Osteocyte (in vitro differentiated cells): ENCODE results near the gene DLEC1. TPM values are rescaled to one million over a fixed set of nuclear protein-coding genes. Genes with fewer than 3 reads are reported as not detected.

Source experiments
- DNase-seq: peaks from one replicate; pipeline ENCODE4 v3.0.0; 2021; ENCODE audit warnings: mixed read lengths; ENCODE audit not compliant: unreplicated experiment; ENCODE audit errors: extremely low spot score
- H3K27ac Mint-ChIP-seq: one replicate; pipeline ENCODE4 v1.8.0; 2021; ENCODE audit warnings: mild to moderate bottlenecking, mixed read lengths; ENCODE audit not compliant: unreplicated experiment
- H3K27me3 Mint-ChIP-seq: one replicate; pipeline ENCODE4 v1.8.0; 2021; ENCODE audit warnings: mixed read lengths; ENCODE audit not compliant: unreplicated experiment
- H3K36me3 Mint-ChIP-seq: one replicate; pipeline ENCODE4 v1.8.0; 2021; ENCODE audit warnings: mixed read lengths; ENCODE audit not compliant: unreplicated experiment
- H3K4me1 Mint-ChIP-seq: one replicate; pipeline ENCODE4 v1.8.0; 2021; ENCODE audit warnings: mixed read lengths; ENCODE audit not compliant: unreplicated experiment
- H3K4me3 Mint-ChIP-seq: one replicate; pipeline ENCODE4 v1.8.0; 2021; ENCODE audit warnings: mild to moderate bottlenecking, moderate library complexity, mixed read lengths; ENCODE audit not compliant: unreplicated experiment
- H3K9me3 Mint-ChIP-seq: one replicate; pipeline ENCODE4 v1.8.0; 2021; ENCODE audit warnings: mixed read lengths; ENCODE audit not compliant: unreplicated experiment
- CTCF ChIP-seq: fragments of 200-600 bp; sonication (generic); IDR thresholded peaks from 2 replicates; pipeline ENCODE4 v1.5.0; 2021; ENCODE audit warnings: antibody characterized with exemption, mild to moderate bottlenecking, moderate library complexity
- total RNA-seq: library from RNA; stranded (reverse); gene quantifications from 2 replicates; pipeline ENCODE4 v1.2.1, GENCODE V29; 2021

The DLEC1 gene
- total RNA-seq, 1 donor from 2014 or later: 0.62 TPM

DNA sequence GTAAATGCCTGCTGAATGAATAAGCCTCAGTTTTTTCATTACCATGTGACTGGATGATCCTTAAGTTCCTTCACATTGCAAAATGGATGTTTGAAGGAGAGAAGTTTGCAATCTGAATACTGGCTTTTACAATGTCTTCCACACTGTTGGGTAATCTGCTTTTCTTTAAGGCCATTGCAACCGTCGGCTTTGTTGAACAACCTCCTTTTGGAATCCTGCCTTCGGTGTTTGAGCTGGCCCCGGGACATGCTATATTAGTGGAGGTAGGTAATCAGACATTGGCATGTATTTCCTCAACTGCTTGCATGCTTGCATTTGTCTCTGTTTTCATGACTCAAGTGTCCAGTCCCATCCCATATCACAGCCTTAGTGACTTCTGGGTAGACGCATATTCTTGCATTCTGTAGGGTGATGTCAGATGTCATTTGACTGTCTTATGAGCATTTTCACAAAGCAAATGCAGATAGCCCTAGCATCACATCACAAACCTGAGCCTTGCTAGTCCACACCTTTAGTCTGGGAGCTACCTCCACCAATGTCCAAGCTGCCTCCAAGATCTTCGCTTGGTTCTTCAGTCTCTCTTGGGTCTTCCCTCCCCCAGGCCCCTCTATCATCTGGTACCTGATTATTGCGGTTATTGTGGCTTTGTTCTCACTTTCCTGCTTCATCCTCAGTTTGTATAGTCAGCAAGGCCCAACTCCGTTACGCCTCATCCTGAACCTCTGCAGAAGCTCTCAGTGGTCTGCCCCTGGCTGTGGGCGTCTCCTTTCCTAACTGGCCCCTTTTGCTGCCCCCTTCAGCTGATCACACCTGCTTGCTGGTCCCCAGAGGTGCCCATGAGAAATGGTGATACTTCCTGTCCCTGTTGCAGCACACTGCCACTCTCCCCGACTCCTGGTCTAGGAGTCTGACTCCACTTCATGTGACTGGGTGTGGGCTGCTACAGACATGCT, 49.4 kb downstream of the DLEC1 start:
- DNase-seq: no peak
- H3K4me3 Mint-ChIP-seq: no peak overlapping the region
- peaks cover 4% of the 10 kb centered on the region for H3K9me3 Mint-ChIP-seq
- no peaks in the 10 kb centered on the region for H3K4me1 Mint-ChIP-seq
- H3K27me3 Mint-ChIP-seq: peaks cover 17% of the 10 kb centered on the region
- TF ChIP-seq CTCF: no peak
- H3K27ac Mint-ChIP-seq: no peak overlapping the region
- no peaks in the 10 kb centered on the region for H3K36me3 Mint-ChIP-seq

GRCh38 chr3:38089163-38089562, 50.2 kb downstream of the DLEC1 start:
- no peaks in the 10 kb centered on the region for H3K4me1 Mint-ChIP-seq
- no peaks in the 10 kb centered on the region for H3K36me3 Mint-ChIP-seq
- peaks cover 25% of the 10 kb centered on the region for H3K27me3 Mint-ChIP-seq
- peaks cover under 1% of the 10 kb centered on the region for H3K9me3 Mint-ChIP-seq
- DNase-seq: no peak
- no peak overlapping the region for H3K4me3 Mint-ChIP-seq
- H3K27ac Mint-ChIP-seq: no peak overlapping the region
- no peak for TF ChIP-seq CTCF

DNA sequence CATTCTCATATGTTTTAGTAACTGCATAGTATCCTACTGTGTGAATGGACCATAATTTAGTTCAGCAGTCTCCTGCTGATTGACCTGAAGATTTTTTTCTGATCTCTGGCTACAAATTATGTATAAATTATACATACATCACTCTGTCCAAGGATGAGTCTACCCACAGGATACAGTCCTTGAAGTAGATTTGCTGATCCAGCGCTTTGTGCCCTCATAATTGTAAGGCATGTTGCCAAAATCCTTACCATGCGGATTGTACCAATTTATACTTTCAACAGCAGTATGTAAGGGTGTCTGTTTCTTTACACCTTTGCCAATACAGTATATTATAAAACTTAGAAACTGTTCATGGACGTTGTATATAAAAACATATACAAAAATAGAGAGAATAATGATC, 51.4 kb downstream of the DLEC1 start:
- H3K27me3 Mint-ChIP-seq: peaks cover 27% of the 10 kb centered on the region
- no peak overlapping the region for H3K27ac Mint-ChIP-seq
- H3K4me3 Mint-ChIP-seq: no peak overlapping the region
- no peaks in the 10 kb centered on the region for H3K9me3 Mint-ChIP-seq
- no peaks in the 10 kb centered on the region for H3K36me3 Mint-ChIP-seq
- no peak for TF ChIP-seq CTCF
- H3K4me1 Mint-ChIP-seq: no peaks in the 10 kb centered on the region
- no peak for DNase-seq

- Mint-ChIP-seq H3K9me3 (no peaks in the 10 kb centered on the region), H3K4me1 (no peaks in the 10 kb centered on the region), H3K27ac (no peak overlapping the region), H3K4me3 (no peak overlapping the region), H3K36me3 (no peaks in the 10 kb centered on the region), H3K27me3 (peaks cover 51% of the 10 kb centered on the region)
- TF ChIP-seq CTCF: no peak
- DNase-seq: no peak
These were observed 56.0 kb downstream of the DLEC1 start for GRCh38 chr3:38094999-38095398.

GRCh38 chr3:38095669-38096483, 56.9 kb downstream of the DLEC1 start:
- no peak for DNase-seq
- no peaks in the 10 kb centered on the region for H3K9me3 Mint-ChIP-seq
- H3K27me3 Mint-ChIP-seq: peaks cover 56% of the 10 kb centered on the region
- H3K4me3 Mint-ChIP-seq: no peak overlapping the region
- TF ChIP-seq CTCF: no peak
- no peak overlapping the region for H3K27ac Mint-ChIP-seq
- H3K4me1 Mint-ChIP-seq: no peaks in the 10 kb centered on the region
- H3K36me3 Mint-ChIP-seq: no peaks in the 10 kb centered on the region
